K562 (cell line): Measurements from ENCODE around the gene ZBTB7A. TPM values are rescaled to one million over a fixed set of nuclear protein-coding genes. Genes with fewer than 3 reads are reported as not detected.

ENCODE experiments used
- KLF1 ChIP-seq: fragments of 450-650 bp; IDR thresholded peaks from 2 replicates; pipeline ENCODE4 v1.6.1; 2016; ENCODE audit warnings: missing genetic modification characterization, missing compliant biosample characterization
- XRCC4 ChIP-seq: IDR thresholded peaks from one replicate; pipeline ENCODE4 v1.6.1; 2011; ENCODE audit not compliant: insufficient read depth, insufficient read length; ENCODE audit errors: extremely low read depth
- ZNF354B ChIP-seq: fragments of 250-450 bp; sonication (Bioruptor Pico); IDR thresholded peaks from 2 replicates; pipeline ENCODE4 v1.4.0; 2020
- polyA plus RNA-seq, 8 experiments: library from polyadenylated mRNA; depleted of rRNA in 4 of 8; stranded (reverse) in 5 of 8; unstranded in 3 of 8; fragments of >200 nt; fragmentation: Nextera tagmentation in 2 of 8; fragmentation: Illumina TruSeq in 1 of 8; extraction: Ambion mirVana in 2 of 8; extraction: Trizol in 1 of 8; gene quantifications; 2 replicates each; pipeline versions ENCODE4 v1.2.1 to v1.2.3, GENCODE V29; 2011 to 2014; ENCODE audit warnings: inconsistent platforms in 1 of 8, missing spikeins in 1 of 8
- total RNA-seq, 7 experiments: library from RNA; depleted of rRNA in 6 of 7; stranded (reverse); fragments of >200 nt in 6 of 7; fragmentation: Illumina TruSeq in 2 of 7; extraction: Trizol in 2 of 7; gene quantifications; 2 replicates each; pipeline versions ENCODE4 v1.2.1 to v1.2.3, GENCODE V29; 2011 to 2021; ENCODE audit warnings: low replicate concordance in 1 of 7
- TF ChIP-seq, protein P1 (sequence below), 2 experiments: fragments of 450-650 bp; formaldehyde crosslinking in 1 of 2; IDR thresholded peaks; 2 replicates each; pipeline versions ENCODE4 v1.4.0 to v1.6.1; 2014 to 2020; ENCODE audit warnings: mild to moderate bottlenecking in 2 of 2, borderline replicate concordance in 1 of 2, low read depth in 1 of 2
- TF ChIP-seq, protein P2 (sequence below): fragments of 450-650 bp; IDR thresholded peaks from 2 replicates; pipeline ENCODE4 v1.6.1; 2017; ENCODE audit warnings: antibody characterized with exemption
- TF ChIP-seq, protein P3 (sequence below): fragments of 250-450 bp; sonication (Bioruptor Pico); IDR thresholded peaks from 2 replicates; pipeline ENCODE4 v1.5.1; 2021; ENCODE audit warnings: mild to moderate bottlenecking
- TF ChIP-seq, protein P4 (sequence below): IDR thresholded peaks from 3 replicates; pipeline ENCODE4 v1.6.1; 2011; ENCODE audit warnings: borderline replicate concordance, mild to moderate bottlenecking, moderate library complexity; ENCODE audit not compliant: insufficient read length; ENCODE audit errors: extremely low read depth
- TF ChIP-seq, protein P5 (sequence below), 2 experiments: fragments of 450-650 bp; conservative IDR thresholded peaks; 2 replicates each; pipeline ENCODE4 v1.6.1; 2017; ENCODE audit warnings: mild to moderate bottlenecking in 2 of 2, moderate library complexity in 2 of 2

ZBTB7A gene
- total and polyA plus RNA-seq, 9 of the 15 experiments (the other 6 are each of a cell fraction or from before 2014, with no cell fraction given), result 0.11 to 34.0 (median 4.6) TPM

- TF ChIP-seq, protein P1, sequence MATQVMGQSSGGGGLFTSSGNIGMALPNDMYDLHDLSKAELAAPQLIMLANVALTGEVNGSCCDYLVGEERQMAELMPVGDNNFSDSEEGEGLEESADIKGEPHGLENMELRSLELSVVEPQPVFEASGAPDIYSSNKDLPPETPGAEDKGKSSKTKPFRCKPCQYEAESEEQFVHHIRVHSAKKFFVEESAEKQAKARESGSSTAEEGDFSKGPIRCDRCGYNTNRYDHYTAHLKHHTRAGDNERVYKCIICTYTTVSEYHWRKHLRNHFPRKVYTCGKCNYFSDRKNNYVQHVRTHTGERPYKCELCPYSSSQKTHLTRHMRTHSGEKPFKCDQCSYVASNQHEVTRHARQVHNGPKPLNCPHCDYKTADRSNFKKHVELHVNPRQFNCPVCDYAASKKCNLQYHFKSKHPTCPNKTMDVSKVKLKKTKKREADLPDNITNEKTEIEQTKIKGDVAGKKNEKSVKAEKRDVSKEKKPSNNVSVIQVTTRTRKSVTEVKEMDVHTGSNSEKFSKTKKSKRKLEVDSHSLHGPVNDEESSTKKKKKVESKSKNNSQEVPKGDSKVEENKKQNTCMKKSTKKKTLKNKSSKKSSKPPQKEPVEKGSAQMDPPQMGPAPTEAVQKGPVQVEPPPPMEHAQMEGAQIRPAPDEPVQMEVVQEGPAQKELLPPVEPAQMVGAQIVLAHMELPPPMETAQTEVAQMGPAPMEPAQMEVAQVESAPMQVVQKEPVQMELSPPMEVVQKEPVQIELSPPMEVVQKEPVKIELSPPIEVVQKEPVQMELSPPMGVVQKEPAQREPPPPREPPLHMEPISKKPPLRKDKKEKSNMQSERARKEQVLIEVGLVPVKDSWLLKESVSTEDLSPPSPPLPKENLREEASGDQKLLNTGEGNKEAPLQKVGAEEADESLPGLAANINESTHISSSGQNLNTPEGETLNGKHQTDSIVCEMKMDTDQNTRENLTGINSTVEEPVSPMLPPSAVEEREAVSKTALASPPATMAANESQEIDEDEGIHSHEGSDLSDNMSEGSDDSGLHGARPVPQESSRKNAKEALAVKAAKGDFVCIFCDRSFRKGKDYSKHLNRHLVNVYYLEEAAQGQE (IDR thresholded peaks at IDR 0.05; ENCODE audit: borderline replicate concordance), result no peak
- TF ChIP-seq, protein P1 (CRISPR knock-in tag; IDR thresholded peaks at IDR 0.05; ENCODE audit: low read depth), result 0 out of 2 replicates have a peak, but pooled peaks have one; percentile 17
- peak; percentile 88 for TF ChIP-seq KLF1 (tag)
- TF ChIP-seq, protein P2, sequence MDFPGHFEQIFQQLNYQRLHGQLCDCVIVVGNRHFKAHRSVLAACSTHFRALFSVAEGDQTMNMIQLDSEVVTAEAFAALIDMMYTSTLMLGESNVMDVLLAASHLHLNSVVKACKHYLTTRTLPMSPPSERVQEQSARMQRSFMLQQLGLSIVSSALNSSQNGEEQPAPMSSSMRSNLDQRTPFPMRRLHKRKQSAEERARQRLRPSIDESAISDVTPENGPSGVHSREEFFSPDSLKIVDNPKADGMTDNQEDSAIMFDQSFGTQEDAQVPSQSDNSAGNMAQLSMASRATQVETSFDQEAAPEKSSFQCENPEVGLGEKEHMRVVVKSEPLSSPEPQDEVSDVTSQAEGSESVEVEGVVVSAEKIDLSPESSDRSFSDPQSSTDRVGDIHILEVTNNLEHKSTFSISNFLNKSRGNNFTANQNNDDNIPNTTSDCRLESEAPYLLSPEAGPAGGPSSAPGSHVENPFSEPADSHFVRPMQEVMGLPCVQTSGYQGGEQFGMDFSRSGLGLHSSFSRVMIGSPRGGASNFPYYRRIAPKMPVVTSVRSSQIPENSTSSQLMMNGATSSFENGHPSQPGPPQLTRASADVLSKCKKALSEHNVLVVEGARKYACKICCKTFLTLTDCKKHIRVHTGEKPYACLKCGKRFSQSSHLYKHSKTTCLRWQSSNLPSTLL, result no peak
- TF ChIP-seq, protein P3, sequence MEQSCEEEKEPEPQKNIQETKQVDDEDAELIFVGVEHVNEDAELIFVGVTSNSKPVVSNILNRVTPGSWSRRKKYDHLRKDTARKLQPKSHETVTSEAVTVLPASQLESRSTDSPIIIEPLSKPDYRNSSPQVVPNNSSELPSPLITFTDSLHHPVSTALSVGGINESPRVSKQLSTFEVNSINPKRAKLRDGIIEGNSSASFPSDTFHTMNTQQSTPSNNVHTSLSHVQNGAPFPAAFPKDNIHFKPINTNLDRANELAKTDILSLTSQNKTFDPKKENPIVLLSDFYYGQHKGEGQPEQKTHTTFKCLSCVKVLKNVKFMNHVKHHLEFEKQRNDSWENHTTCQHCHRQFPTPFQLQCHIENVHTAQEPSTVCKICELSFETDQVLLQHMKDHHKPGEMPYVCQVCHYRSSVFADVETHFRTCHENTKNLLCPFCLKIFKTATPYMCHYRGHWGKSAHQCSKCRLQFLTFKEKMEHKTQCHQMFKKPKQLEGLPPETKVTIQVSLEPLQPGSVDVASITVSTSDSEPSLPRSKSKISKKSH (CRISPR knock-in tag), result no peak
- TF ChIP-seq, protein P4, sequence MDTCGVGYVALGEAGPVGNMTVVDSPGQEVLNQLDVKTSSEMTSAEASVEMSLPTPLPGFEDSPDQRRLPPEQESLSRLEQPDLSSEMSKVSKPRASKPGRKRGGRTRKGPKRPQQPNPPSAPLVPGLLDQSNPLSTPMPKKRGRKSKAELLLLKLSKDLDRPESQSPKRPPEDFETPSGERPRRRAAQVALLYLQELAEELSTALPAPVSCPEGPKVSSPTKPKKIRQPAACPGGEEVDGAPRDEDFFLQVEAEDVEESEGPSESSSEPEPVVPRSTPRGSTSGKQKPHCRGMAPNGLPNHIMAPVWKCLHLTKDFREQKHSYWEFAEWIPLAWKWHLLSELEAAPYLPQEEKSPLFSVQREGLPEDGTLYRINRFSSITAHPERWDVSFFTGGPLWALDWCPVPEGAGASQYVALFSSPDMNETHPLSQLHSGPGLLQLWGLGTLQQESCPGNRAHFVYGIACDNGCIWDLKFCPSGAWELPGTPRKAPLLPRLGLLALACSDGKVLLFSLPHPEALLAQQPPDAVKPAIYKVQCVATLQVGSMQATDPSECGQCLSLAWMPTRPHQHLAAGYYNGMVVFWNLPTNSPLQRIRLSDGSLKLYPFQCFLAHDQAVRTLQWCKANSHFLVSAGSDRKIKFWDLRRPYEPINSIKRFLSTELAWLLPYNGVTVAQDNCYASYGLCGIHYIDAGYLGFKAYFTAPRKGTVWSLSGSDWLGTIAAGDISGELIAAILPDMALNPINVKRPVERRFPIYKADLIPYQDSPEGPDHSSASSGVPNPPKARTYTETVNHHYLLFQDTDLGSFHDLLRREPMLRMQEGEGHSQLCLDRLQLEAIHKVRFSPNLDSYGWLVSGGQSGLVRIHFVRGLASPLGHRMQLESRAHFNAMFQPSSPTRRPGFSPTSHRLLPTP, result no peak
- TF ChIP-seq XRCC4, result no peak
- no peak for TF ChIP-seq ZNF354B (CRISPR knock-in tag)
- TF ChIP-seq, protein P5, sequence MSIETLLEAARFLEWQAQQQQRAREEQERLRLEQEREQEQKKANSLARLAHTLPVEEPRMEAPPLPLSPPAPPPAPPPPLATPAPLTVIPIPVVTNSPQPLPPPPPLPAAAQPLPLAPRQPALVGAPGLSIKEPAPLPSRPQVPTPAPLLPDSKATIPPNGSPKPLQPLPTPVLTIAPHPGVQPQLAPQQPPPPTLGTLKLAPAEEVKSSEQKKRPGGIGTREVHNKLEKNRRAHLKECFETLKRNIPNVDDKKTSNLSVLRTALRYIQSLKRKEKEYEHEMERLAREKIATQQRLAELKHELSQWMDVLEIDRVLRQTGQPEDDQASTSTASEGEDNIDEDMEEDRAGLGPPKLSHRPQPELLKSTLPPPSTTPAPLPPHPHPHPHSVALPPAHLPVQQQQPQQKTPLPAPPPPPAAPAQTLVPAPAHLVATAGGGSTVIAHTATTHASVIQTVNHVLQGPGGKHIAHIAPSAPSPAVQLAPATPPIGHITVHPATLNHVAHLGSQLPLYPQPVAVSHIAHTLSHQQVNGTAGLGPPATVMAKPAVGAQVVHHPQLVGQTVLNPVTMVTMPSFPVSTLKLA (conservative IDR thresholded peaks at IDR 0.05), result peak in 1 of 2 experiments; percentile 62; a peak in 2 of 4 replicates
Observed at GRCh38 chr19:4057931-4058692, 8.6 kb downstream of the ZBTB7A start (continued).
